Thyroid gland (tissue), 4 donors: ENCODE measurements around the gene PIGO.

ENCODE experiments used
- POLR2A ChIP-seq, 2 donors: fragments of 450-650 bp; IDR thresholded peaks; one replicate each; pipeline ENCODE4 v1.6.1; 2017; ENCODE audit warnings: antibody characterized with exemption in 2 of 2, mild to moderate bottlenecking in 2 of 2, moderate library complexity in 1 of 2
- TF ChIP-seq, protein P1 (sequence below), 6 experiments: fragments of 200-600 bp in 3 of 6; fragments of 450-650 bp in 3 of 6; sonication (generic) in 3 of 6; IDR thresholded peaks; one replicate each; pipeline ENCODE4 v1.5.1; 2016 to 2019; ENCODE audit warnings: antibody characterized with exemption in 6 of 6, mild to moderate bottlenecking in 2 of 6, inconsistent platforms in 1 of 6, moderate library complexity in 1 of 6

DNA sequence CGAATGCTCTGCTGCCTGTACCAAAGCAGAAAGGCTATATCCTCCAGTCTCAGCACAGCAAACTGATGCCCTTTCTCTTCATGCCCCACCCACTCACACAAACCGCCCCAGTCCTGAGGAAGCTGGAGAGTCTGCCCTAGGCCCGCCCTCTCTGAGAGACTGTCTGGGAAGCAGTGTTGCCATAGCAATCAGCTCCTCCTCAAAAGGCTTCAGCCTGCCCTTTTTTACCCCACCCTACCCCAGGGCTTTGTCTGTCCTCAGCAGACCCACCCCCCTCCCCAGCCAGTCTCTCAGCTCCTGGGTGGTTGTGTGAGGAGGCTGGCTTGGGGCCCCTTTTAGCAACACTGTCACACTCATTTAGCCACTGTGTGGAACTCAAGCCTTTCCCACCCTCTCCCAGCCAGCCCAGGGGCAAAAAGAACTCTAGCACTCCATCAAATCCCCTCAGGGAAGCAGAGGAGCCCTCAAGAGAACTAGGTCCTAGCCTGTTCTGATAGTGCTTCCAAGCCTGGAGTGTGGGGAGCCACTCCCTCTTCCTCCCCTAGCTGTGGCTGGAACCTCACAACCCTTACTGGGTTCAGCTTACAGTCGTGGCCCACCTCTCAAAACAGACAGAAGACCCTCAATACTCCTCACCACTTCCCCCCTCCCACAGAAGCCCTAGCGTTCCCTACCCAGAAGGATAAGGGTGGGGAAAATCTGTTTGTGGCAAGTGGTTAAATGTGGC, 17.9 kb upstream of the PIGO start:
- TF ChIP-seq POLR2A (IDR thresholded peaks at IDR 0.05), result no peak
- TF ChIP-seq, protein P1, sequence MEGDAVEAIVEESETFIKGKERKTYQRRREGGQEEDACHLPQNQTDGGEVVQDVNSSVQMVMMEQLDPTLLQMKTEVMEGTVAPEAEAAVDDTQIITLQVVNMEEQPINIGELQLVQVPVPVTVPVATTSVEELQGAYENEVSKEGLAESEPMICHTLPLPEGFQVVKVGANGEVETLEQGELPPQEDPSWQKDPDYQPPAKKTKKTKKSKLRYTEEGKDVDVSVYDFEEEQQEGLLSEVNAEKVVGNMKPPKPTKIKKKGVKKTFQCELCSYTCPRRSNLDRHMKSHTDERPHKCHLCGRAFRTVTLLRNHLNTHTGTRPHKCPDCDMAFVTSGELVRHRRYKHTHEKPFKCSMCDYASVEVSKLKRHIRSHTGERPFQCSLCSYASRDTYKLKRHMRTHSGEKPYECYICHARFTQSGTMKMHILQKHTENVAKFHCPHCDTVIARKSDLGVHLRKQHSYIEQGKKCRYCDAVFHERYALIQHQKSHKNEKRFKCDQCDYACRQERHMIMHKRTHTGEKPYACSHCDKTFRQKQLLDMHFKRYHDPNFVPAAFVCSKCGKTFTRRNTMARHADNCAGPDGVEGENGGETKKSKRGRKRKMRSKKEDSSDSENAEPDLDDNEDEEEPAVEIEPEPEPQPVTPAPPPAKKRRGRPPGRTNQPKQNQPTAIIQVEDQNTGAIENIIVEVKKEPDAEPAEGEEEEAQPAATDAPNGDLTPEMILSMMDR (IDR thresholded peaks at IDR 0.05), result no peak
